WI38 (cell line): ENCODE data around the gene SMAD4.

Experiments
- H3K4me3 ChIP-seq: 2 replicates; pipeline ENCODE4 v1.5.1; 2011; ENCODE audit warnings: low read depth, mild to moderate bottlenecking, control low read depth, low read length
- TF ChIP-seq, protein P1 (sequence below): IDR thresholded peaks from 2 replicates; pipeline ENCODE4 v1.5.1; 2012; ENCODE audit warnings: low read depth, mild to moderate bottlenecking, control low read depth, low read length

Gene SMAD4

GRCh38 chr18:51038110-51038509 lies 8.1 kb downstream of the SMAD4 start:
- TF ChIP-seq, protein P1, sequence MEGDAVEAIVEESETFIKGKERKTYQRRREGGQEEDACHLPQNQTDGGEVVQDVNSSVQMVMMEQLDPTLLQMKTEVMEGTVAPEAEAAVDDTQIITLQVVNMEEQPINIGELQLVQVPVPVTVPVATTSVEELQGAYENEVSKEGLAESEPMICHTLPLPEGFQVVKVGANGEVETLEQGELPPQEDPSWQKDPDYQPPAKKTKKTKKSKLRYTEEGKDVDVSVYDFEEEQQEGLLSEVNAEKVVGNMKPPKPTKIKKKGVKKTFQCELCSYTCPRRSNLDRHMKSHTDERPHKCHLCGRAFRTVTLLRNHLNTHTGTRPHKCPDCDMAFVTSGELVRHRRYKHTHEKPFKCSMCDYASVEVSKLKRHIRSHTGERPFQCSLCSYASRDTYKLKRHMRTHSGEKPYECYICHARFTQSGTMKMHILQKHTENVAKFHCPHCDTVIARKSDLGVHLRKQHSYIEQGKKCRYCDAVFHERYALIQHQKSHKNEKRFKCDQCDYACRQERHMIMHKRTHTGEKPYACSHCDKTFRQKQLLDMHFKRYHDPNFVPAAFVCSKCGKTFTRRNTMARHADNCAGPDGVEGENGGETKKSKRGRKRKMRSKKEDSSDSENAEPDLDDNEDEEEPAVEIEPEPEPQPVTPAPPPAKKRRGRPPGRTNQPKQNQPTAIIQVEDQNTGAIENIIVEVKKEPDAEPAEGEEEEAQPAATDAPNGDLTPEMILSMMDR, result no peak

GRCh38 chr18:51039138-51040112 lies 9.4 kb downstream of the SMAD4 start:
- H3K4me3 ChIP-seq, result no peak overlapping the region
- TF ChIP-seq, protein P1, result no peak

More at GRCh38 chr18:51038110-51038509, 8.1 kb downstream of the SMAD4 start:
- no peak overlapping the region for H3K4me3 ChIP-seq

DNA sequence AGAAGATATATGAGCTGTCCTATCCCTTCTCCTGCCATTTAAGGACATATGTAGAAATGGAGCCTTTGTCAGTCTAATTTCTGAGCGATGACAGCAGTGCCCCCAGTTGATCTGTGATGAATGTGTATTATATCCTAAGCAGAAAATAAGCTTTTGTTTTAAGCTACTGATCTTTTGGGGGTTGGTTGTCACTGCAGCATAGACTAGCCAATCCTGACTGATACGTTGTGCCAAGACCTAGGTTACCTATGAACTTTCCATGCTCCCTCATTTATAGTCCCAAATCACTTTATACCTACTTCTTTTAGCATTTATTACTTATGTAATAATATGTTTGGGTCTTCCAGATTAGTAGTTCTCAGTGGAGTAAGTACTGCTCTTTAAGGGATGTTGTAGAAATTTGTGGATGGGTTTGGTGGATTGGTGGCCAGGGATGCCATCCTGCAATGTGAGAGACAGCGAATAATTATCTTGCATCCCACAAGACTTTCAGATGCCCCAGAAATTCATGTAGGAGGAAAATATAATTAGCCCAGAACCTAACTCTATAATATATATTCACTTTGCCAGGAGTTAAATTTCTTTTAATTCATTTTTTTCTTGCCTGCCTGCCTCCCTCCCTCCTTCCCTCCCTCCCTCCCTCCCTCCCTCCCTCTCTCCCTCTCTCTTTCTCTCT lies 11.8 kb downstream of the SMAD4 start:
- H3K4me3 ChIP-seq, result no peak overlapping the region
- TF ChIP-seq, protein P1, result no peak

DNA sequence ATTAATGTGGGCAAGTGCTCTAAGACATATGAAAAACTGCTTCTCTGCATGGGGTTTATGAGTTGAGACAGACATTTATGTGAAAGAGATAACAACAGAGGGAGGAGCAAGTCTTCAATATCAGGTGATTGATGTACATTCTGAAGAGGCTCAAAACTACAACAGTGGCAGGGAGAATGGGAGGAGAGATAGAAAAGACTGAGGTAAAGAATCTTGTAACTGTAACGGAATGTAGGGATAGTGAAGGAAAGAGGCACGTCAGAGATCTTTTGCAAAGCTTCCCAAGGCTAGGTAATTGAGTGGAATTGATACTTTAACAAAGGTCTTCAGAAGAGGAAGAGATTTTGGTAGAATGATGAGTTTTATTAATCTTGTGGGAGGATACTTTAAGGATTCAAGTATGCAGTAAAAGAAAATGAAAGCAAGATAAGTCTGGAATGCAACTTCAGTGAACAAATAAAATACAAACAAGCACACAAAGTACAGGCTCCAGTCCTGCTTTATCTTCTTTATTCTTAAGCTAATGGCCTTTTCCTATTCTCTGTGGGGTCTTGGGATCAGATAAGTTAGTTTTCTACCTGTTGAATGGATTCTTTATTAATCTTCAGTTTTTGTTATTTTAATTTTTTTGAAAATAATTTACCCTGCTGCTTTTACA lies 15.0 kb downstream of the SMAD4 start:
- H3K4me3 ChIP-seq, result peak overlapping the region; percentile 10
- TF ChIP-seq, protein P1, result no peak

DNA sequence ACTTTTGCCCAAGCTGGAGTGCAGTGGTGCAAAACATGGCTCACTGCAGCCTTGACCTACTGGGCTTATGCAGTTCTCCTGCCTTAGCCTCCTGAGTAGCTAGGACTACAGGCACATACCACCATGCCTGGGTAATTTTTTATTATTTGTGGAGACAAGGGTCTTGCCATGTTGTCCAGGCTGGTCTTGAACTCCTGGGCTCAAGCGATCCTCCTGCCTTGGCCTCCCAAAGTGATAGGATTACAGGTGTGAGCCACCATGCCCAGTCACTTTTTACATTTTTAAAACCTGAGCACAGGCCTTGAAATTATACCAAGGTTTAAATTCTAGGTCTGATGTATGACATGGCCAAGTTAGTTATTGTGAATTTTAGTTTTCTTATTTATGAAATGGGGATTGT lies 18.2 kb downstream of the SMAD4 start:
- TF ChIP-seq, protein P1, result no peak

GRCh38 chr18:51049137-51049536 lies 19.1 kb downstream of the SMAD4 start:
- H3K4me3 ChIP-seq, result no peak overlapping the region
- TF ChIP-seq, protein P1, result no peak

More for the DNA sequence above, 18.2 kb downstream of the SMAD4 start:
- no peak overlapping the region for H3K4me3 ChIP-seq
